ENCODE measurements around the gene GSE1. TPM values are rescaled to one million over a fixed set of nuclear protein-coding genes. Genes with fewer than 3 reads are reported as not detected.

The GSE1 gene
- total and polyA plus RNA-seq, 11 donors = 18.1 to 48.4 (median 37.1) TPM

GRCh38 chr16:85585711-85586110 lies 27.4 kb upstream of the GSE1 start:
- H3K36me3 ChIP-seq = no peaks in the 10 kb centered on the region
- no peak for DNase-seq
- TF ChIP-seq CTCF (IDR thresholded peaks at IDR 0.05) = no peak
- no peak for TF ChIP-seq POLR2A (IDR thresholded peaks at IDR 0.05)
- no peaks in the 10 kb centered on the region for H3K9me3 ChIP-seq
- no peak for ATAC-seq
- intact Hi-C loops (cut with DNase I) = no loop called here
- no peak overlapping the region for H3K4me3 ChIP-seq
- H3K27ac ChIP-seq = no peak overlapping the region
- no peaks in the 10 kb centered on the region for H3K27me3 ChIP-seq
- 86 to 92% (median 90%) methylated on average over 7 of the region's 7 CpGs for WGBS, 4 donors
- H3K4me1 ChIP-seq = peaks cover 0 to 28% (median 9%) of the 10 kb centered on the region in 12 donors

- Histone ChIP-seq H3K36me3 (no peaks in the 10 kb centered on the region), H3K27me3 (no peaks in the 10 kb centered on the region), H3K27ac (no peak overlapping the region), H3K4me3 (no peak overlapping the region), H3K9me3 (no peaks in the 10 kb centered on the region), H3K4me1 (peaks cover 0 to 28% (median 9%) of the 10 kb centered on the region in 12 donors)
- 56 to 64% (median 62%) methylated on average over 18 to 31 of the region's 31 CpGs for WGBS, 4 donors
- ATAC-seq = peak; percentile 13 to 70 (median 55)
- intact Hi-C loops (cut with DNase I) = no loop called here
- DNase-seq = peak in 1 of 5 donors; percentile 62
- TF ChIP-seq CTCF (IDR thresholded peaks at IDR 0.05) (no peak), POLR2A (IDR thresholded peaks at IDR 0.05) (no peak)
These were observed 26.6 kb upstream of the GSE1 start for GRCh38 chr16:85586380-85587104.

- ATAC-seq = no peak
- H3K36me3 ChIP-seq = no peaks in the 10 kb centered on the region
- DNase-seq = no peak
- H3K9me3 ChIP-seq = no peaks in the 10 kb centered on the region
- peak overlapping the region in 1 of 12 donors; percentile 23 for H3K27ac ChIP-seq
- intact Hi-C loops (cut with DNase I) = no loop called here
- WGBS, 4 donors = 74 to 82% (median 78%) methylated on average over 24 to 26 of the region's 26 CpGs
- TF ChIP-seq CTCF (IDR thresholded peaks at IDR 0.05) (no peak), POLR2A (IDR thresholded peaks at IDR 0.05) (no peak)
- no peaks in the 10 kb centered on the region for H3K27me3 ChIP-seq
- peaks cover 0 to 25% (median 9%) of the 10 kb centered on the region in 12 donors for H3K4me1 ChIP-seq
- H3K4me3 ChIP-seq = no peak overlapping the region
These were observed 25.2 kb upstream of the GSE1 start for GRCh38 chr16:85587762-85588556.
